NCI-H2081 (cell line): ENCODE measurements around the gene MGAT4B.
"Not testable (repeated sequence)": the region's sequence is repeated elsewhere in the genome, so short reads cannot be mapped to it uniquely, and the experiment has no call there.

Source experiments
- DNase-seq, 2 experiments: peaks; one replicate each; lab custom pipeline; 2025; lab: John Stamatoyannopoulos, UW

The MGAT4B gene

GRCh38 chr5:179806250-179807048 lies at the start of gene MGAT4B:
Gene MGAT4B (minus strand): TSS chr5:179806866. CDS start chr5:179806583, 283 bp downstream.
- peak; percentile 62 to 76 for DNase-seq

DNA sequence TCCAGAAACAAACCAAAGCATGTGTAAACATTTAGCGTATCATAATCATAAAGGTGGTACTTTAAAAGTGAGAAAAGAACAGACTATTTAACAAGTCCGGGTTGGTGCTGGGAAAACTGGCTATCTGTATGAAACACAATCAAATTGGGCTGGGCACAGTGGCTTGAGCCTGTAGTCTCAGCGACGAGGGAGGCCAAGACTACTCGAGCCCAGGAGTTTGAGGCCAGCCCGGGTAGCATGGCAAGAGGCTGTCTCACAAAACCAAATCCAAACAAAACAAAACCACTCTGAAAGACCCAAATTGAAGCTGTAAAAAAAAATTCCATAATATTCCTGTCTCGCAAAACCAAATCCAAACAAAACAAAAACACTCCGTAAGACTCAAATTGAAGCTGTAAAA lies 47.7 kb upstream of the MGAT4B start:
- DNase-seq, result no peak

DNA sequence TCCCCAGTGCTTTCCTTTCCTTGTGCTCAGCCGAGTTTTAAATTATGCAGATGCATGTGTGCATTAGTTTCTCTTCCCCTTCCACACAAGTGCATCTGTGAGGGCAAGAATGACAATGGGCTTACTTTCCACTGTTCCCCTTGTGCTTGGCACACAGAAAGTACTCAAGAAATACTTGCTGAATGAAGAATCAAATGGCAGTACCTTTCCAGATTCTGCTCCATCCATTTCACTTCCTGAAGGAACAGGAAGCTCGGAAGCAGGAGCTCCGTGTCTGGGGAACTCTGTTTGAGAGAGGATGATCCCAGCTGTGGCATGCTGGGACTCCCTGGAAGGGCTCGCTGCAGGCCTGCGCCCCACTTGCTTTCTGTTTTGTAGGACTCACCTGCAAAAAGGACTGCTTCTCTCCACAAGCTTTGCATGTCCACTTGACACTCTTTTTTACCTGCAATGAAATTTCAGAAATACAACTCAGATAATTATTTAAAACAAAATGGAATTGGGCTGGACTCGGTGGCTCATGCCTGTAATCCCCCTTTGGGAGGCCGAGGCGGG lies 46.4 kb upstream of the MGAT4B start:
- DNase-seq, result no peak

DNA sequence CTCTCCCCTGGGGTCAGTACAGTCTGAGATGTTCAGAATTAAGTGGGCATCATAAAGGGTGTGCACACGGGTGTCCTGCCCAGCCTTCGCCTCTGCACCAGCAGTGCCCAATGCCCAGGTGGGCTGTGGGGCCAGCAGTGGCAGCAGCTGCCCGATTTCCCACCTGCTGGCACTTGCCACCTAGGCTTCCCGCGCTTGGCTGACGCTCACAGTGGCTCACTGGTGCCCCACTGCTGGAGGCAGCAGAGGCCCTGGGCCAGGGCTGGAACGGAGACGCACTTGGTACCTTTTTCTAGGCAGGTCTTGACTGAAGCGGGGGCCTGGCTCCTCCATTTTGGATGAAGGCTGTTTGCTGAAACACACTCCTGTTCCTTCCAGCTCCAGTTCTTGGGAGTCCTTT lies 35.0 kb upstream of the MGAT4B start:
- no peak for DNase-seq

DNA sequence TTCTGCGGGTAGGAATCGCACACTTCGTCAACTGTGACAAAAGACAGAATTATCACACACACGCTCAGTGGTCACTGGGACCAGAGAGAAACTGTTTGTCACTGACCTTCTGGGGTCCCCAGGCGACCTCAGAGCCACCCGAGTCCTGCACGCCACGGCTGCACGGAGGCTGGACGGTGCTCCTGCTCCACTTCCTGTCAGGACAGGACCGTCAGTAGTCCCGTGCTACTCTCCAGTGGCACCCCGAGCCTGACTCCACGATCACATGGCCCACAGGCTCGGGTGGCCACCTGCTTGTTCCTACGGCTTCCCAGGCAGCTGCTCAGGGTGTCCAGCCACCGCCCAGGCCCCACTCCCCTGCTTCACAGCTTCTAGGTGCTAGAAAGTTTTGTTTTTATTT lies 34.1 kb upstream of the MGAT4B start:
- no peak for DNase-seq

DNA sequence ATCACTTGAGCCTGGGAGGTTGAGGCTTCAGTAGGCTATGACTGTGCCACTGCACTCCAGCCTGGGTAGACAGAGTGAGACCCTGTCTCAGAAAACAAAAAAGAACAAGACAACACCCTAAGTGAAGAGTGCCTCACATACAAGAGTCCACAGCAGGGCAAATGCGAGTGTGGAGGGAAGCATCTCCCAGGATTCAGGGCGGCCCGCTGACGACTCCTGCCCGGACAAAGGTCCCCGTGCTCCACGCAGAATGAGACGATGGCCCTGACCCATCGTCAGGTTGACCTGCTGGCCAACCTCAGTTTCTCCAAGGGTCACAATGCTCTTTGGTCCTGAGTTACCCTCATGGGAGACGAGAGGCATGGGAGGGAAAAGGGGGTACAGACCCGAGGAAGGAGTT lies 33.7 kb upstream of the MGAT4B start:
- no peak for DNase-seq

GRCh38 chr5:179839328-179840256 lies 32.9 kb upstream of the MGAT4B start:
- no peak for DNase-seq

DNA sequence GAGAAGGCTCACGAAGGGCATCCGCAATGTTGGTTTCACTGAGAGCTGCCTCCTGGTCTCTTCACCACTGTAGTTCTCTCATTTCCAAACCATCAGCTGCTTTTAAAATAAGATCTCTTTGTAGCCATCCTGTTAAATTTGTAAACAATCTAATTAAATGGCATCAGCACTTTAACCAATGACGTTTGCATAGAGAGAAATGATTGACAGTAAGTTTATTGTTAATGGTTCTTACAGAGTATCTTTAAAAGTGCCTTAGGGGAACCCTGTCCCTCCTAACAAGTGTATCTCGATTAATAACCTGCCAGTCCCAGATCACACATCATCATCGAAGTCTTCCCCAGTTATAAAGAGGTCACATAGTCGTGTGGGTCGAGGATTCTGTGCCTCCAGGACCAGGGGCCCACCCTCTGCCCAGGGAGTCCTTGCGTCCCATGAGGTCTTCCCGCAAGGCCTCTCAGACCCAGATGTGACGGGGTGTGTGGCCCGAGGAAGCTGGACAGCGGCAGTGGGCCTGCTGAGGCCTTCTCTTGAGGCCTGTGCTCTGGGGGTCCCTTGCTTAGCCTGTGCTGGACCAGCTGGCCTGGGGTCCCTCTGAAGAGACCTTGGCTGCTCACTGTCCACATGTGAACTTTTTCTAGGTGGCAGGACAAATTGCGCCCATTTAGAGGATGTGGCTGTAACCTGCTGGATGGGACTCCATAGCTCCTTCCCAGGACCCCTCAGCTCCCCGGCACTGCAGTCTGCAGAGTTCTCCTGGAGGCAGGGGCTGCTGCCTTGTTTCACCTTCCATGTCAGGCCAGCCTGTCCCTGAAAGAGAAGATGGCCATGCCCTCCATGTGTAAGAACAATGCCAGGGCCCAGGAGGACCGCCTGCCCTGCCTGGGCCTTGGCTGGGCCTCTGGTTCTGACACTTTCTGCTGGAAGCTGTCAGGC lies 30.7 kb upstream of the MGAT4B start:
- no peak for DNase-seq

GRCh38 chr5:179836225-179837019 lies 29.8 kb upstream of the MGAT4B start:
- no peak for DNase-seq

- DNase-seq, result not testable (repeated sequence)
These were observed 28.2 kb upstream of the MGAT4B start for GRCh38 chr5:179834871-179835270.

GRCh38 chr5:179834120-179834519 lies 27.5 kb upstream of the MGAT4B start:
- DNase-seq, result no peak

DNA sequence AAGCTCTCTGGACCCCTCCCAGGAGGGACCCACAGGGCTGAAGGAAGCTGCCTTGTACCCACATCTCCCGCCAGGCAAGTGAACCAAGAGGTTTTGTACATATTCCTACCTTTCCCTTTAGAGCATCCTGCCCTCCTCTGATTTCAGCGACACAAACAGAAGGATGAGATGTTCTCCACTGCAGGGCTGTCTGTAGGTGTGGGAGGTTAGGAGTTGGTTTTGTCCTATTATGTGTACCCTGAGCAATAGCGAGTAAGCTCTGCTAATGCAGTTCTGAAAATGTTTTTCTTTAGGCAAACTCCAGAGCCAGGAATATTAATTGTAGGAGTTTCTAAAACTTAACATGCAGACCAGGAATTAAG lies 27.0 kb upstream of the MGAT4B start:
- no peak for DNase-seq

DNA sequence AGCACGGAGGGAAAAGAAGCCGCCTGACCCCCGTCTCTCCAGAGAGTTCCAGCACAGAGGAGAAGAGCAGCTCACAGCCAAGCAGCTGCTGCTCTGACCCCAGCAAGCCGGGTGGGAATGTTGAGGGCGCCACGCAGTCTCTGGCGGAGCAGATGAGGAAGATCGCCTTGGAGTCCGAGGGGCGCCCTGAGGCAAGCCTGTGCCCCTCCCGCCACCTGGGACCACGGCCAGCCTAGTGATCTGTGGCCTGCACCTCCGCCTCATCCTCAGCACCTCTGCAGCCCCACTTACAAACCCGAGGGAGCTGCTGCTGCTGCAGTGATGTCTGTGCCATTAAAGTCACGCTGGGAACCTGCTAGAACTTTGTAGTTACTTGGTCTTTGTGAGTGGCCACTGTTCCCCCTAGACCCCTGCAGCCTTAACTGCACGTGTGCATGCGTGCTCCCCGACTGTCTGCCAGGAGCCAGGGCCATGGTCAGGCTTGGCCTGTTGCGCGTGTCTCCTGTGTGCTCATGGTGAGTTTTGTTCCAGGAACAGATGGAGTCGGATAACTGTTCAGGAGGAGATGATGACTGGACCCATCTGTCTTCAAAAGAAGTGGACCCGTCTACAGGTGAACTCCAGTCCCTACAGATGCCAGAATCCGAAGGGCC lies 26.5 kb upstream of the MGAT4B start:
- no peak for DNase-seq

GRCh38 chr5:179832039-179832745 lies 25.5 kb upstream of the MGAT4B start:
- DNase-seq, result no peak

DNA sequence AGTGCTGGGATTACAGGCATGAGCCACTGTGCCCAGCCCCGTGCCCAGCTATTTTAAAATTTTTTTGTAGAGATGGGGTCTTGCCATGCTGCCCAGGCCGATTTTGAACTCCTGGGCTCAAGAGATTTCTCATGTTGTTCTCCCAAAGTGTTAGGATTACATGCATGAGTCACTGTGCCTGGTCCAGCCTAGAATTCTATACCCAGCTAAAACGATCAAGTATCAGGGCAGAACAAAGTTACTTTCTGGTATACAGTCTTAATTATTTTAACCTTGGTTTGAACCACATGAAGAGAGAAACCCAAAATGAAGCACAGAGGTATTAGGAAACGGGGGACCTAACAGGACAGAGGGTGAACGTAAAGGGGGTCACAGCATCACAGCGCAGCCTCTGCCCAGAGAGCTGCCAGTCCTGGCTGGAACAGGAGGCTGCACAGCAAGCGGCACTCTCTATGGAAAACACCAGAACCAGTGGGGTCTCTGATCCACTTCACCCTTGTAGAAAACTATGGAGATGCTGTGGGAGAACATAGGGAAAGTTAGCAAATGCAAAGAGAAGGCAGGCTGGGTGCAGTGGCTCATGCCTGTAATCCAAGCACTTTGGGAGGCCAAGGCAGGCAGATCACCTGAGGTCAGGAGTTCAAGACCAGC lies 24.3 kb upstream of the MGAT4B start:
- DNase-seq, result no peak

DNA sequence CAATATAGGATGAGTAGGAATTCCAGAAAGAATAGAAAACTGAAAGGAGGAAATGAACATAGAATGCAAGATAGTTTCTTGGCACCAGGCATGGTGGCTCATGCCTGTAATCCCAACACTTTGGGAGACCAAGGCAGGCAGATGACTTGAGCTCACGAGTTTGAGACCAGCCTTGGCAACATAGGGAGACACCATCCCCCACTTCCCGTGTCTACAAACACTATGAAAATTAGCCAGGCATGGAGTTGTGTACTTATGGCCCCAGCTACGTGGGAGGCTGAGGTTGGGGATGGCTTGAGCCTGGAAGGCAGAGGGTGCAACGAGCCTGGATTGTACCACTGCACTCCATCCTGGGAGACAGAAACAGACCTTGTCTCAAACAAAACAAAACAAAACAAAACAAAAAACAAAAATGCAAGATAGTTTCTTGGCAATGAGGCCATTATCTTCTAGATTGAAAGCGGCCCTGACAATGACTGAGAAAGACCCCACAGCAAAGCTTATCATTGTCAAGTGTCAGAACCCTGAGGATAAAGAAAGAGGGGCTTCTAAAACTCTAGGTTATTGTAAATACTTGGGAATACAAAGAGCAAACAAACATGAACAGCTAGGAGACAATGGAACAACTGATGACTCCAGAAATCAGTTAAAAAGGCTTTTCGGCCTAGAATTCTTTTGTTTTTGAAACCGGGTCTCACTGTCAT lies 23.2 kb upstream of the MGAT4B start:
- DNase-seq, result no peak

- DNase-seq, result no peak
These were observed 22.2 kb upstream of the MGAT4B start for GRCh38 chr5:179828756-179829421.

DNA sequence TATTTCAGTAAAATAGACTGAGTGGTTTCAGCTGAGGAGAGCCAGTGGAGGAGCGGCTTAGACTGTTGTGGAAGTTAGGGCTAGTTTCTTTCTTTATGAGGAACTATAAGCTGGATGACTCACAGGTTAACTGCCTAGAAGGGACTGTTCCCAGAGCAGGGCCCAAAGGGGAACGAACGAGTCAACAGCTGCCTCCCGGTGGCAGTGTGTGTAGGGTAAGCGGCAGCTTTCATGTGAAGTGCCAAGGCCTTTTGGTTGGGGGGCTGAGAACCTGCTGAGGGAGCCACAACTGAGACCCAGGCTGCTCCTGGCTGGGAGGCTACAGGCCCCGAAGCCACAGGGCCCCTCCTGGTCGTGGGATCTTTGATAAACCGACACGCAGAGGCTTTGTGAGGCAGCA lies 21.0 kb upstream of the MGAT4B start:
- DNase-seq, result no peak
